ENCODE data around the gene KDM4B. TPM values are rescaled to one million over a fixed set of nuclear protein-coding genes. Genes with fewer than 3 reads are reported as not detected.
A peak's percentile ranks its signal among the peaks of the same experiment; 100 is the strongest.

The KDM4B gene
- total and polyA plus RNA-seq, 3 experiments from 2014 or later: 14.6 to 16.0 (median 14.6) TPM

DNA sequence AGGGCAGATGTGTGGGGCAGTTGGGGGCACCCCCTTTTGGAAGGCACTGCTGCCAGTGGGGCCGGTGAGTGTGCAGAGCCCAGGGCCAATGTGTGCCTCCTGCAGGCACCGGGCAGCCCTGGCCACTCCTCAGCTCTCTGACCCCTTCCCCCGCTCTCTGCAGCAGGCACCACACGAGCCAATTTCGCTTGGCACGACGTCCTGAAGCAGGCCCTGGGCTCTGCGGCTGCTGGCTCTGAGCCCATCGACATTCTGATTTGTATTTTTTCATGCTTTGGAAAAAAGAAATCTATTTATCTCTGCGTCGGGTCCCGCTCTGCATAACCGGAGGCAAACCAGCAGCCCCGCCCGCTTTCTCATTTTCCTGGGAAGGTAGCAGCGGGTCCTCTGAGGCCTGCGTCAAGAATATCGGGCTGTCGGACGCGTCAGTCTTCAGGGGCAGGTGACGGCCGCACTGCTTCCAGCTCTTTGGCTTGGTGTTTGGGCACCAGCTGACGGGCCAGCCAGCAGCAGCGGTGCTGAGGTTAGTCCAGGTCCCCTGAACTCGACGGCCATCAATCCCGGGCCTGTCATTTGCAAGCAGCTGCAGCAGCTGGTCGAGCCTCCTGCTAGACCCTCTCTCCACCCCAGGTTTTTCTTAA, 134.3 kb downstream of the KDM4B start:
- ChIA-PET POLR2A (no interaction called here), CTCF (no interaction called here)
- Histone ChIP-seq H3K36me3 (ENCODE audit: insufficient read depth, low read length) (no peaks in the 10 kb centered on the region), H3K9me3 (ENCODE audit: low read length) (peaks cover 13% of the 10 kb centered on the region), H3K4me3 (ENCODE audit: low read length) (no peak overlapping the region), H3K27me3 (ENCODE audit: insufficient read depth, low read length, poor library complexity, severe bottlenecking) (no peaks in the 10 kb centered on the region), H3K27ac (ENCODE audit: low read depth, low read length) (no peak overlapping the region), H3K4me1 (ENCODE audit: insufficient read depth, low read length) (no peaks in the 10 kb centered on the region)
- Mint-ChIP-seq H3K27ac (no peak overlapping the region), H3K4me3 (no peak overlapping the region), H3K9me3 (peaks cover 0 to 24% (median 16%) of the 10 kb centered on the region in 5 donors), H3K27me3 (no peaks in the 10 kb centered on the region), H3K36me3 (peaks cover 19 to 40% (median 24%) of the 10 kb centered on the region in 3 donors), H3K4me1 (peaks cover 0 to 4% (median 0%) of the 10 kb centered on the region in 3 donors)
- DNase-seq: no peak

DNA sequence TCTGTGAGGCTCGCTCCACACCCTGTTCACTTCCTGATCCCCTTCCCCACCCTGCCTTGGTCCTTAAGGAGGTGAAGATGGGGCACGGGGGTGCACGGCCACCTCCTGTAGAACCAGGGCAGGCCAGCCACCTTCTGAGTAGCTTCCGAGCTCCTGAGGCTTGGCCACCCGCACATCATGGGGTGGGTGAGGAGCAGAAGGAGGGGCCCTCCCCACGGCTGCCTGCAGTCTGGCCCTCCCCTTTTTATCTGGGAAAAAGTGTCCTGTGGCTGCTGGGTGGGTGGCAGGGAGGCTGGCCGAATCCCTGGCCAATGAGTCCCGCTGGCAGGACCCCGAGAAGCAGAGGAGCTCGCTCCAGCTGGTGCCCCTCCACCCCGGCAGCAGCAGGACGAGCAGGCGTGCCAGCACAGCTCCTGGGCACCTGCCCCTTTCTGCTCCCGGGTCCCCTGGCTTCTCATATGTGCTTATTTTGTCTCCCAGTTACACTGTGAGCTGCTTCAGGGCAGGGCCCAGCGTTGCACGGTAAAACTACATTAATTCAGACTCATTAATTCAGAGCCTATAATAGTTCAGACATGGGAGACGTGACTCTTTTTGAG, 135.0 kb downstream of the KDM4B start:
- Histone ChIP-seq H3K27ac (ENCODE audit: low read depth, low read length) (no peak overlapping the region), H3K4me1 (ENCODE audit: insufficient read depth, low read length) (no peaks in the 10 kb centered on the region), H3K36me3 (ENCODE audit: insufficient read depth, low read length) (no peaks in the 10 kb centered on the region), H3K27me3 (ENCODE audit: insufficient read depth, low read length, poor library complexity, severe bottlenecking) (no peaks in the 10 kb centered on the region), H3K9me3 (ENCODE audit: low read length) (peaks cover 6% of the 10 kb centered on the region), H3K4me3 (ENCODE audit: low read length) (no peak overlapping the region)
- H3K9me3 Mint-ChIP-seq: peaks cover 0 to 19% (median 14%) of the 10 kb centered on the region in 5 donors
- H3K4me3 Mint-ChIP-seq: no peak overlapping the region
- H3K36me3 Mint-ChIP-seq: peaks cover 15 to 36% (median 16%) of the 10 kb centered on the region in 3 donors
- DNase-seq: no peak
- ChIA-PET POLR2A (no interaction called here), CTCF (no interaction called here)
- H3K27me3 Mint-ChIP-seq: no peaks in the 10 kb centered on the region
- peaks cover 0 to 4% (median 0%) of the 10 kb centered on the region in 3 donors for H3K4me1 Mint-ChIP-seq
- no peak overlapping the region for H3K27ac Mint-ChIP-seq

DNA sequence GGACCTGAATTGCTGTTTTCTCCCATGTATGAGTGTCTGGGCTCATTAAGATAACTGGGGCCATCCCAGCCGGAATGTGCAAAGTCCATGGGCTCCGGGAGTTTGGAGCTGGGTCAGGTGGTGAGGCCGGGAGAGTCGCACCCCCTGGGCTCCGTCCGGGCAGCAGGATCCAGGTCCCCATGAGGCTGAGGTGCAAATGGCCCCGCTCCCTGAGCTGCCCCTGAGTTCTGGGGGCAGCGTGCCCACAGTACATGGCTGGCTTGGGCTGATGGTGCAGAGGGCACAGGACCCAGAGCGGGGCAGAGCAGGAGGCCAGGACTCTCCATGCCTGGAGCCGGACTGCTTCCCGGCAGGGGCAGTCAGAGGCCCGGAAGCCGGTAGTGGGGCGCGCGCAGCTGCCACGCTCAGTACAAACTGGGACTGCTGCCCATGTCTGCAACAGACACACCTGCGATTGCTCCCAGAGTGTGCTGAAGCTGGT, 136.0 kb downstream of the KDM4B start:
- ChIA-PET CTCF (no interaction called here), POLR2A (no interaction called here)
- no peak overlapping the region for H3K4me3 Mint-ChIP-seq

DNA sequence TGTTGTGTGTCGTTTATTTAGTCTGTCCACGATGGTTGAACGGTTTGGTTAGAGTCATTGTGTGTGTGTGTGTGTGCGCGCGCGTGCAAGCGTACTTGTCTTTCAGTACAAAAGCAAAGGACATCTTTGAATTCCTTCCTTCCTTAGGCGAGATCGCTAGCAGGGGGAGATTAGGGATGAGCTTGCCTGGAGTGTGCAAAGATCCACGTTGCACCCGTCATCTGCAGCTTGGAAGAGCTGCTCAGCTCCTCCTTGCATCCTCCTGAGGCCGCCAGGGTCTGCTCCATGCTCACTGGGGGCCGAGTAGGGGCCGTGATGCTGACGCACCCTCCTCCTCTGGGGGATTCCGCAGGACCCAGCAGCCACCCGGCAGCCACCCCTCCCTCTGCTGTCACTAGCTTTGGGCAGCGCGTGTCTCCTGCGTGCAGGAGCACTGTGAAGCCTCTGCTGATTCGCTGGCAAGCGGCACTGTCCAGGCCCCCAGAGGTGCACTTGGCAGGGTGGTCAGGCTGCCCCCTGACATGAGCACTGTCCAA, 137.3 kb downstream of the KDM4B start:
- H3K4me1 ChIP-seq (ENCODE audit: insufficient read depth, low read length): no peaks in the 10 kb centered on the region
- CTCF ChIA-PET: no interaction called here

More for the DNA sequence above, 136.0 kb downstream of the KDM4B start:
- H3K9me3 ChIP-seq (ENCODE audit: low read length): no peaks in the 10 kb centered on the region
- Mint-ChIP-seq H3K4me1 (peaks cover 0 to 4% (median 0%) of the 10 kb centered on the region in 3 donors), H3K36me3 (peaks cover 9 to 34% (median 9%) of the 10 kb centered on the region in 3 donors), H3K27ac (no peak overlapping the region), H3K27me3 (no peaks in the 10 kb centered on the region), H3K9me3 (peaks cover 0 to 9% (median 6%) of the 10 kb centered on the region in 5 donors)
- no peaks in the 10 kb centered on the region for H3K4me1 ChIP-seq (ENCODE audit: insufficient read depth, low read length)
- no peaks in the 10 kb centered on the region for H3K27me3 ChIP-seq (ENCODE audit: insufficient read depth, low read length, poor library complexity, severe bottlenecking)
- no peak for DNase-seq
- no peak overlapping the region for H3K27ac ChIP-seq (ENCODE audit: low read depth, low read length)
- H3K4me3 ChIP-seq (ENCODE audit: low read length): no peak overlapping the region
- no peaks in the 10 kb centered on the region for H3K36me3 ChIP-seq (ENCODE audit: insufficient read depth, low read length)

DNA sequence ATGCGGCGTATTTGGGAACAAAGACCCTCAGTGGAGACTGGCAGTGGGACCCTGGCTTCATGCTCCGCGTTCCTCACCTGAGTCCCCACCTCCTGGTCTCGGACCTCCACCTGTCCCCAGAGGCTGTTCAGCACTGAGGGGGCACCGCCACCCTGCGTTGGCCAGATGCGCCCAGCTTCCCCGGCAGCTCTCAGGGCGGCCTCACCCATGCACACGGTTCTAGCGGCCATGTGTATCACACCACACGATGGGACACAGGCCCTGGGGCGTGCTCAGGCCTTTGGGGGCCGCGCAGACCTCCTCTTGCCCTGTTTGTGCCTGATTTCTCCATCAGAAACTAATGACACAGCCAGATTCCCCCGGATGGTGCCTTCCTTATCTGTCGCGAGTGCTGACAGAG, 138.1 kb downstream of the KDM4B start:
- H3K27me3 Mint-ChIP-seq: no peaks in the 10 kb centered on the region
- no peaks in the 10 kb centered on the region for H3K9me3 Mint-ChIP-seq
- Histone ChIP-seq H3K9me3 (ENCODE audit: low read length) (no peaks in the 10 kb centered on the region), H3K4me3 (ENCODE audit: low read length) (no peak overlapping the region), H3K27ac (ENCODE audit: low read depth, low read length) (no peak overlapping the region), H3K4me1 (ENCODE audit: insufficient read depth, low read length) (no peaks in the 10 kb centered on the region), H3K36me3 (ENCODE audit: insufficient read depth, low read length) (no peaks in the 10 kb centered on the region), H3K27me3 (ENCODE audit: insufficient read depth, low read length, poor library complexity, severe bottlenecking) (no peaks in the 10 kb centered on the region)
- peaks cover 5 to 40% (median 10%) of the 10 kb centered on the region in 3 donors for H3K36me3 Mint-ChIP-seq
- peak overlapping the region in 1 of 8 donors; percentile 72 for H3K27ac Mint-ChIP-seq
- no peak overlapping the region for H3K4me3 Mint-ChIP-seq
- ChIA-PET CTCF (no interaction called here), POLR2A (no interaction called here)
- DNase-seq: no peak
- H3K4me1 Mint-ChIP-seq: no peaks in the 10 kb centered on the region

More for the DNA sequence above, 137.3 kb downstream of the KDM4B start:
- Histone ChIP-seq H3K27ac (ENCODE audit: low read depth, low read length) (no peak overlapping the region), H3K27me3 (ENCODE audit: insufficient read depth, low read length, poor library complexity, severe bottlenecking) (no peaks in the 10 kb centered on the region), H3K4me3 (ENCODE audit: low read length) (no peak overlapping the region), H3K9me3 (ENCODE audit: low read length) (no peaks in the 10 kb centered on the region), H3K36me3 (ENCODE audit: insufficient read depth, low read length) (no peaks in the 10 kb centered on the region)
- H3K27ac Mint-ChIP-seq: peak overlapping the region in 2 of 8 donors; percentile 29 to 70
- H3K9me3 Mint-ChIP-seq: no peaks in the 10 kb centered on the region
- POLR2A ChIA-PET: no interaction called here
- no peak for DNase-seq
- no peaks in the 10 kb centered on the region for H3K4me1 Mint-ChIP-seq
- no peak overlapping the region for H3K4me3 Mint-ChIP-seq
- H3K27me3 Mint-ChIP-seq: no peaks in the 10 kb centered on the region
- peaks cover 0 to 34% (median 5%) of the 10 kb centered on the region in 3 donors for H3K36me3 Mint-ChIP-seq

DNA sequence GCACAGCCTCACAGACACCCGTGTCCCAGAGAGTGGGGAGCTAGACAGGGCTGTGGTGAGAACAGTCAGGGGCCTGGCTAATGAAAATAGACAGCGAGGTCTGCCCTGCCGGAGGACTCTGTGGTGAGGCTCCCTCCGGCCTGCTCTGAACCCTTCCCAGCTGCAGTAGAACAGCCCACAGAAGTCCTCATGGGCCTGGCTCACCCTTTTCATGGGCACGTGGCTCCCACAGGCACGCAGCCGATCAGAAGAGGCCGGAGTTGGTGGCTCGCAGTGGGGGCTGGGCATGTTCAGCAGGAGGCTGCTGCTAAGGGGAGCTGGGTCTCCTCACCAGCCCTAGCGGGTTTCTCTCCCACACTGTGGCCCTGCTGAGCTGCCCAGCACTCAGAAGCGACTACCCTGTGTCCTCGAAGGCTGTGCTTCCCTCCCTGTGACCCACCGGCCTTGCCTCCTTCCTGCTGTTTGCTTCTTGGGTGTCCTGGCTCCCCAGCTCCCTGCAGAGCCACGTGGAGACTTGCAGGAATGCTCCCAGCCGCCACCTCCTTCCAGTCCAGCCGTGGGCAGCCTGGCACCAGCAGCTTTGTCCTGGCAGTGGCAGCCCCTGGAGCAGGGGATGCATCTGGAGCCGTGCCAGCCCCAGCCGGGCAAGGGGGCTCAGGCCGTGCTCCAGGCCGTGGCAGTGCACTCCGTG, 138.7 kb downstream of the KDM4B start:
- Histone ChIP-seq H3K27ac (ENCODE audit: low read depth, low read length) (no peak overlapping the region), H3K9me3 (ENCODE audit: low read length) (no peaks in the 10 kb centered on the region), H3K4me1 (ENCODE audit: insufficient read depth, low read length) (no peaks in the 10 kb centered on the region), H3K4me3 (ENCODE audit: low read length) (no peak overlapping the region), H3K36me3 (ENCODE audit: insufficient read depth, low read length) (no peaks in the 10 kb centered on the region), H3K27me3 (ENCODE audit: insufficient read depth, low read length, poor library complexity, severe bottlenecking) (no peaks in the 10 kb centered on the region)
- Mint-ChIP-seq H3K4me3 (no peak overlapping the region), H3K27ac (peak overlapping the region in 1 of 8 donors; percentile 72), H3K36me3 (peaks cover 6 to 46% (median 11%) of the 10 kb centered on the region in 3 donors), H3K27me3 (no peaks in the 10 kb centered on the region), H3K9me3 (no peaks in the 10 kb centered on the region), H3K4me1 (no peaks in the 10 kb centered on the region)
- CTCF ChIA-PET: no interaction called here
- DNase-seq: no peak
- POLR2A ChIA-PET: no interaction called here

DNA sequence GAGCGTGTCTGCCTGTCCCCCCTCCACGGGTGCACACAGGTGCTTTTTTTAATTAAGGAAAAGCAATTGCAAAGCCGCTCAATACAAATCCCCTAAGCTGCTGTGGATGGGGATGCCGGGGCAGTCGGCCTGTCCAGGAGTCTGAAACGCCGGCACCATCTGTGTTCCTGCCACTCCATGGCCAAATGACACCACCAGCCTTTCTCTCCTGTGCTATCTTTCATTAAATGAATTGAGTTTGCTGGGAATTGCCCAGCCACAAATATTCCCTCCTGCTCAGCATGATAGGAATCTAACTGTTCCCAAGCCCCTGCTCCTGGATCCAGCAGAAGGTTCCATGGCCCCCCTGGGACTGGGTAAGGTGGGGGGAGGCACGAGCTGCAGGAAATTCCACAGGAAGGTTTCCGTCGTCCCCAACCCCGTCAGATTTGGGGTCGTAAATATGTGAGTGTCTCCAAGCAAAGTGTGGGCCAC, 139.2 kb downstream of the KDM4B start:
- Histone ChIP-seq H3K27me3 (ENCODE audit: insufficient read depth, low read length, poor library complexity, severe bottlenecking) (no peaks in the 10 kb centered on the region), H3K9me3 (ENCODE audit: low read length) (no peaks in the 10 kb centered on the region), H3K4me1 (ENCODE audit: insufficient read depth, low read length) (no peaks in the 10 kb centered on the region), H3K27ac (ENCODE audit: low read depth, low read length) (no peak overlapping the region), H3K36me3 (ENCODE audit: insufficient read depth, low read length) (no peaks in the 10 kb centered on the region), H3K4me3 (ENCODE audit: low read length) (no peak overlapping the region)
- no peaks in the 10 kb centered on the region for H3K4me1 Mint-ChIP-seq
- H3K4me3 Mint-ChIP-seq: no peak overlapping the region
- ChIA-PET CTCF (no interaction called here), POLR2A (no interaction called here)
- H3K9me3 Mint-ChIP-seq: no peaks in the 10 kb centered on the region
- no peaks in the 10 kb centered on the region for H3K27me3 Mint-ChIP-seq
- no peak overlapping the region for H3K27ac Mint-ChIP-seq
- DNase-seq: no peak
- peaks cover 6 to 47% (median 14%) of the 10 kb centered on the region in 3 donors for H3K36me3 Mint-ChIP-seq

DNA sequence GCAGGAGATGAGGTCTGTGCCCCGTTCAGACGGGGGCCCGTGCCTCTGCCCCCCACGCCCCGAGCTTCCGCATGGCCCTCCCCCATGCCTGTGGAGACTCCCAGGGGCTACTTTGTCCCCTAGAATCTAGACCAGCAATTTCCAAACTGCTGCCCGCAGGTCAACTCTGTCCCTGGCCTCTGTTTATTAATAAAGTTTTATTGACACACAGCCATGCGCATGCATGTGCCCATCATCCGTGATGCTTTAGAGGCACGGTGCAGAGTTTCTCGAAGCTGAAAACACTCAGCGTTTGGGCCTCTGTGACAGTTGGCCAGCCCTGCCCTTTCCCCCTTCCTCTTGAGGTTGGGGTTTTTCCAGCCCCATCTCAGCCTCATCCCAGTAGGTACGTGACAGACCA, 140.0 kb downstream of the KDM4B start:
- Histone ChIP-seq H3K36me3 (ENCODE audit: insufficient read depth, low read length) (no peaks in the 10 kb centered on the region), H3K4me1 (ENCODE audit: insufficient read depth, low read length) (no peaks in the 10 kb centered on the region), H3K27ac (ENCODE audit: low read depth, low read length) (no peak overlapping the region), H3K4me3 (ENCODE audit: low read length) (no peak overlapping the region), H3K9me3 (ENCODE audit: low read length) (no peaks in the 10 kb centered on the region), H3K27me3 (ENCODE audit: insufficient read depth, low read length, poor library complexity, severe bottlenecking) (no peaks in the 10 kb centered on the region)
- ChIA-PET CTCF (no interaction called here), POLR2A (interaction anchor here (0.5 kb wide), 1 partner anchor 94 kb away, joined by 3 read pairs; no protein-coding TSS in a partner anchor)
- H3K27ac Mint-ChIP-seq: no peak overlapping the region
- no peaks in the 10 kb centered on the region for H3K27me3 Mint-ChIP-seq
- no peaks in the 10 kb centered on the region for H3K9me3 Mint-ChIP-seq
- no peaks in the 10 kb centered on the region for H3K4me1 Mint-ChIP-seq
- no peak for DNase-seq
- no peak overlapping the region for H3K4me3 Mint-ChIP-seq
- peaks cover 6 to 46% (median 14%) of the 10 kb centered on the region in 3 donors for H3K36me3 Mint-ChIP-seq
